ENCODE data around the gene CENPW.

GRCh38 chr6:126302191-126302590 lies 37.7 kb upstream of the CENPW start:
- TF ChIP-seq CTCF (IDR thresholded peaks at IDR 0.05; ENCODE audit: insufficient read depth, low read length, poor library complexity, severe bottlenecking) (no peak), EZH2phosphoT487 (conservative IDR thresholded peaks at IDR 0.05; ENCODE audit: low read length) (no peak)

Data from SU-DHL-6 (cell line).